Caco-2 (cell line): ENCODE measurements around the gene OFD1. TPM values are rescaled to one million over a fixed set of nuclear protein-coding genes. Genes with fewer than 3 reads are reported as not detected.

Experiments
- BruUV-seq: library from RNA; stranded (reverse); fragments of 400-500 nt; replicated peaks from 2 replicates; lab custom pipeline; 2021; lab: Mats Ljungman, UMichigan
- CTCF ChIA-PET: fragments of 300-600 bp; sonication (Branson Sonifier 250); formaldehyde crosslinking; loops from one replicate; lab custom pipeline; 2022; ENCODE audit warnings: antibody characterized with exemption; lab: Charles Lee
- POLR2A ChIA-PET: fragments of 300-600 bp; sonication (Branson Sonifier 250); formaldehyde crosslinking; loops from one replicate; lab custom pipeline; 2022; ENCODE audit warnings: antibody characterized with exemption; lab: Charles Lee
- DNase-seq, 2 experiments: peaks; one replicate each; pipeline versions ENCODE4 v3.0.0 to v3.0.0-alpha.2; 2020 to 2022
- H3K27me3 ChIP-seq: replicated peaks from 2 replicates; pipeline ENCODE4 v1.6.0; 2011; ENCODE audit warnings: low read length; ENCODE audit not compliant: control insufficient read depth, insufficient read depth
- H3K36me3 ChIP-seq: 2 replicates; pipeline ENCODE4 v1.5.1; 2011; ENCODE audit warnings: low read length; ENCODE audit not compliant: control insufficient read depth, insufficient read depth
- H3K4me1 ChIP-seq: fragments of 250-450 bp; sonication (Bioruptor Pico); 2 replicates; pipeline ENCODE4 v1.5.1; 2020; ENCODE audit warnings: mild to moderate bottlenecking
- H3K4me3 ChIP-seq: 2 replicates; pipeline ENCODE4 v1.5.1; 2011; ENCODE audit warnings: low read depth, mild to moderate bottlenecking, control low read depth, low read length
- H3K9me3 ChIP-seq: fragments of 250-450 bp; sonication (Bioruptor Pico); 2 replicates; pipeline ENCODE4 v1.5.1; 2020; ENCODE audit warnings: mild to moderate bottlenecking, moderate library complexity
- H3K27ac Mint-ChIP-seq: one replicate; pipeline ENCODE4 v1.8.0; 2022; ENCODE audit warnings: mixed read lengths; ENCODE audit not compliant: unreplicated experiment
- H3K27me3 Mint-ChIP-seq: one replicate; pipeline ENCODE4 v1.8.0; 2022; ENCODE audit warnings: mixed read lengths; ENCODE audit not compliant: insufficient read depth, unreplicated experiment
- H3K36me3 Mint-ChIP-seq: one replicate; pipeline ENCODE4 v1.8.0; 2022; ENCODE audit warnings: mild to moderate bottlenecking, mixed read lengths; ENCODE audit not compliant: insufficient read depth, unreplicated experiment
- H3K4me1 Mint-ChIP-seq: one replicate; pipeline ENCODE4 v1.8.0; 2022; ENCODE audit warnings: low read depth, mixed read lengths; ENCODE audit not compliant: unreplicated experiment
- H3K4me3 Mint-ChIP-seq: one replicate; pipeline ENCODE4 v1.8.0; 2022; ENCODE audit warnings: mild to moderate bottlenecking, moderate library complexity, mixed read lengths; ENCODE audit not compliant: unreplicated experiment
- H3K9me3 Mint-ChIP-seq: one replicate; pipeline ENCODE4 v1.8.0; 2022; ENCODE audit warnings: mixed read lengths; ENCODE audit not compliant: unreplicated experiment
- CTCF ChIP-seq, 2 experiments: fragments of 200-600 bp in 1 of 2; IDR thresholded peaks; 1 replicate in 1 of 2; 2 replicates in 1 of 2; pipeline versions ENCODE4 v1.5.1 to v1.8.0; 2011 to 2022; ENCODE audit warnings: antibody characterized with exemption in 1 of 2, control low read depth in 1 of 2, inconsistent platforms in 1 of 2, low read depth in 1 of 2, low read length in 1 of 2, mild to moderate bottlenecking in 1 of 2, moderate library complexity in 1 of 2; ENCODE audit not compliant: insufficient read depth in 1 of 2, severe bottlenecking in 1 of 2, unreplicated experiment in 1 of 2
- intact Hi-C: fragments of 100-400 bp; cut with micrococcal nuclease; formaldehyde crosslinking; loops from one replicate; pipeline ENCODE4 v1.10.0; 2022; ENCODE audit not compliant: unreplicated experiment
- total RNA-seq: library from RNA; stranded (reverse); gene quantifications from 2 replicates; pipeline ENCODE4 v1.2.3, GENCODE V29; 2022

Gene OFD1
- total RNA-seq, 1 experiment from 2014 or later: 34.0 TPM

DNA sequence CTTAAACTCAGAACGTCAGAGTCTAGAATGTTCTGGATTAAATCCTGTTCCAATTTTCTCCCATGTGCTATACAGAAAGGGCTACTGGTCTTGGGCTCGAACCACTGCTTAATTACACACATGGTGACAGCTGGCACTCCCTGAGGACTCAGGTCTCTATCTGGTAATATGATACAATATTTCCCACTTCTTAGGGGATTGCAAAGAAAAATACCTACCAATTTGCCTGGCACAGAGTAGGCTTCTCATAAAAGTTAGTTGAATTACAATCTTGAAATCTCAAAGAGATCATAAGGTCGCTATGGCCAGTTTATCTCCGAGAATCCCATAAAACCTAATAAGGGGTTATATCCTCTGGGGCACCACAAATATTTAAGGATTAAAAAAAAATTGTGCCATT, 73.7 kb downstream of the OFD1 start:
- H3K4me1 Mint-ChIP-seq: no peaks in the 10 kb centered on the region
- Histone ChIP-seq H3K4me3 (no peak overlapping the region), H3K4me1 (no peaks in the 10 kb centered on the region), H3K9me3 (no peaks in the 10 kb centered on the region), H3K36me3 (no peaks in the 10 kb centered on the region), H3K27me3 (no peaks in the 10 kb centered on the region)
- CTCF ChIA-PET: no interaction called here
- no peak for TF ChIP-seq CTCF (IDR thresholded peaks at IDR 0.05; ENCODE audit: insufficient read depth in 1 of 2, low read depth in 1 of 2, low read length in 1 of 2, severe bottlenecking in 1 of 2, unreplicated experiment in 1 of 2)
- H3K36me3 Mint-ChIP-seq: no peaks in the 10 kb centered on the region
- intact Hi-C loops: no loop called here
- BruUV-seq: no TSS peak
- H3K4me3 Mint-ChIP-seq: no peak overlapping the region
- POLR2A ChIA-PET: no interaction called here
- DNase-seq: no peak
- H3K9me3 Mint-ChIP-seq: no peaks in the 10 kb centered on the region
- no peak overlapping the region for H3K27ac Mint-ChIP-seq
- H3K27me3 Mint-ChIP-seq: peaks cover 8% of the 10 kb centered on the region

DNA sequence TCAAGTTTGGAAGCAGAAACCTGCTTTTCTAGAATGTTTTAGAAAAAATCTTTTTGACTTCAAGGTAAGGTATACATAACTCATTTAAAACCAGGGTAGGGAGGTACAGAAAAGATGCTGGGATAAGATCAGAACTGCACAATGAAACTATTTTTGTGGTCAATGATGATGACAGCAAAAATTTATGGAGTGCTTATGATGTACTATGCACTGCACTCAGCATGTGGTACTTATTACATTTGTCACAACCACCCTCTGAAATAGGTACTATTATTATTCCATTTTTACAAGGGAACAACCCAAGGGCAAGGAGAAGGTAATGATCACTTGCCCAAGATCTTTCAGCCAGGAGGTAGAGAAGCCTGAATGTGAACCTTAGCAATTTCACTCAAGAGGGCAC, 74.3 kb downstream of the OFD1 start:
- CTCF ChIA-PET: no interaction called here

DNA sequence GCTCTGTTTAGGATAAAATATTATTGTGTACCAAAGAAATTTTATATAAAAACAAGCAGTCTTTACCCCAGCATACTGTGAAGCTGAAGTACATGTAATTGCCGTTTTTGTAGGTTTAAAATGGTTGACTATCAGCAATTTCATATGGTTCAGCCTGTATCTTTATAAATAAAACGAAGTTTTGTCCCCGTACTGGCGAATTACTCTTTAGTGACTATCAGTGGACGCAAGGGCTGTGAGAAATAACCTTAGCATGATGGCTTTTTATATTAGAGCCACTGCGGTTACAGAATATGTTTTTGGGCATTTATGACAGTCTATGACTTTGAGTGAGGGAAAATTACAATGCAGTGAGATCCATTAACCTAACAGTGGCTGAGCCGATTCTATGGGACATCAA, 81.1 kb downstream of the OFD1 start:
- Histone ChIP-seq H3K4me3 (no peak overlapping the region), H3K4me1 (no peaks in the 10 kb centered on the region), H3K27me3 (no peaks in the 10 kb centered on the region), H3K9me3 (no peaks in the 10 kb centered on the region), H3K36me3 (no peaks in the 10 kb centered on the region)
- Mint-ChIP-seq H3K27ac (no peak overlapping the region), H3K4me1 (no peaks in the 10 kb centered on the region), H3K9me3 (no peaks in the 10 kb centered on the region), H3K27me3 (peaks cover 23% of the 10 kb centered on the region), H3K36me3 (no peaks in the 10 kb centered on the region), H3K4me3 (no peak overlapping the region)
- intact Hi-C loops: no loop called here
- no peak for DNase-seq
- TF ChIP-seq CTCF (IDR thresholded peaks at IDR 0.05; ENCODE audit: insufficient read depth in 1 of 2, low read depth in 1 of 2, low read length in 1 of 2, severe bottlenecking in 1 of 2, unreplicated experiment in 1 of 2): no peak
- CTCF ChIA-PET: no interaction called here
- BruUV-seq: no TSS peak
- POLR2A ChIA-PET: no interaction called here

More for the DNA sequence above, 74.3 kb downstream of the OFD1 start:
- no peaks in the 10 kb centered on the region for H3K4me1 Mint-ChIP-seq
- H3K9me3 Mint-ChIP-seq: no peaks in the 10 kb centered on the region
- TF ChIP-seq CTCF (IDR thresholded peaks at IDR 0.05; ENCODE audit: insufficient read depth in 1 of 2, low read depth in 1 of 2, low read length in 1 of 2, severe bottlenecking in 1 of 2, unreplicated experiment in 1 of 2): no peak
- no TSS peak for BruUV-seq
- no peak for DNase-seq
- no peaks in the 10 kb centered on the region for H3K36me3 ChIP-seq
- H3K4me3 Mint-ChIP-seq: no peak overlapping the region
- H3K36me3 Mint-ChIP-seq: no peaks in the 10 kb centered on the region
- H3K27me3 ChIP-seq: no peaks in the 10 kb centered on the region
- peaks cover 8% of the 10 kb centered on the region for H3K27me3 Mint-ChIP-seq
- intact Hi-C loops: no loop called here
- no peak overlapping the region for H3K27ac Mint-ChIP-seq
- H3K9me3 ChIP-seq: no peaks in the 10 kb centered on the region
- H3K4me1 ChIP-seq: no peaks in the 10 kb centered on the region
- no peak overlapping the region for H3K4me3 ChIP-seq
- POLR2A ChIA-PET: no interaction called here
